B cell (primary cell): Measurements from ENCODE around the gene PGF. TPM values are rescaled to one million over a fixed set of nuclear protein-coding genes. Genes with fewer than 3 reads are reported as not detected.

ENCODE experiments used
- ATAC-seq: fragments of 200-7000 bp; cut with Tn5 transposase; one replicate; pipeline ENCODE4 v1.10.0; 2021; ENCODE audit warnings: low read depth, mild to moderate bottlenecking, moderate number of reproducible peaks, moderate library complexity
- CTCF ChIA-PET: fragments of 350-600 bp; sonication (Branson Sonifier 250); formaldehyde crosslinking; loops from one replicate; lab custom pipeline; 2021; ENCODE audit warnings: antibody characterized with exemption, inconsistent platforms; lab: Charles Lee
- POLR2A ChIA-PET: fragments of 350-600 bp; sonication (Branson Sonifier 250); formaldehyde crosslinking; loops from one replicate; lab custom pipeline; 2021; ENCODE audit warnings: antibody characterized with exemption; lab: Charles Lee
- DNase-seq: peaks from one replicate; pipeline ENCODE4 v3.0.0; 2013
- H2AFZ ChIP-seq: 2 replicates; pipeline ENCODE4 v1.6.1; 2012; ENCODE audit warnings: mild to moderate bottlenecking, low read depth, low read length; ENCODE audit not compliant: insufficient read depth, poor library complexity, severe bottlenecking
- H3K27ac ChIP-seq, 2 donors: 1 replicate in 1 of 2; 2 replicates in 1 of 2; pipeline ENCODE4 v1.5.1; 2012 to 2013; ENCODE audit warnings: low read length in 2 of 2, mild to moderate bottlenecking in 2 of 2, moderate library complexity in 1 of 2
- H3K27me3 ChIP-seq, 4 experiments: fragments of 200-600 bp in 1 of 4; sonication (generic) in 1 of 4; replicated peaks in 1 of 4; 1 replicate in 2 of 4; 2 replicates in 2 of 4; pipeline versions ENCODE4 v1.6.1 to v1.7.0; 2013 to 2016; ENCODE audit warnings: low read length in 3 of 4, mild to moderate bottlenecking in 2 of 4, mixed read lengths in 1 of 4, moderate library complexity in 1 of 4; ENCODE audit not compliant: insufficient read depth in 4 of 4, control insufficient read depth in 3 of 4; ENCODE audit errors: control extremely low read depth in 1 of 4
- H3K36me3 ChIP-seq, 2 experiments: replicated peaks in 1 of 2; 1 replicate in 1 of 2; 2 replicates in 1 of 2; pipeline versions ENCODE4 v1.6.1 to v1.7.1; 2013; ENCODE audit warnings: low read length in 1 of 2; ENCODE audit not compliant: insufficient read depth in 2 of 2, control insufficient read depth in 1 of 2; ENCODE audit errors: control extremely low read depth in 1 of 2, extremely low read depth in 1 of 2
- H3K4me1 ChIP-seq, 2 donors: fragments of 200-600 bp in 1 of 2; sonication (generic) in 1 of 2; 1 replicate in 1 of 2; 2 replicates in 1 of 2; pipeline versions ENCODE4 v1.5.1 to v1.6.1; 2013 to 2017; ENCODE audit warnings: low read length in 2 of 2; ENCODE audit not compliant: control insufficient read depth in 2 of 2, insufficient read depth in 2 of 2
- H3K4me2 ChIP-seq: replicated peaks from 2 replicates; pipeline ENCODE3; 2012; ENCODE audit warnings: mild to moderate bottlenecking, low read depth, low read length; ENCODE audit not compliant: poor library complexity, severe bottlenecking
- H3K4me3 ChIP-seq, 5 experiments: fragments of 200-600 bp in 1 of 5; sonication (generic) in 1 of 5; 1 replicate in 3 of 5; 2 replicates in 2 of 5; pipeline versions ENCODE4 v1.5.1 to v1.7.0; 2011 to 2016; ENCODE audit warnings: low read length in 4 of 5, mild to moderate bottlenecking in 4 of 5, low read depth in 2 of 5, control low read depth in 1 of 5, moderate library complexity in 1 of 5; ENCODE audit not compliant: insufficient read depth in 1 of 5; ENCODE audit errors: control extremely low read depth in 1 of 5, extremely low read depth in 1 of 5
- H3K79me2 ChIP-seq: fragments of 200-600 bp; sonication (generic); one replicate; pipeline ENCODE4 v1.6.0; 2016; ENCODE audit warnings: low read length; ENCODE audit not compliant: control insufficient read depth, insufficient read depth
- H3K9ac ChIP-seq: fragments of 200-600 bp; sonication (generic); 2 replicates; pipeline ENCODE4 v1.6.1; 2017; ENCODE audit warnings: mild to moderate bottlenecking, low read length, moderate library complexity
- H3K9me3 ChIP-seq, 3 donors: one replicate each; pipeline versions ENCODE4 v1.6.1 to v1.7.1; 2013; ENCODE audit warnings: low read length in 2 of 3; ENCODE audit not compliant: control insufficient read depth in 2 of 3, insufficient read depth in 1 of 3; ENCODE audit errors: control extremely low read depth in 1 of 3
- H4K20me1 ChIP-seq: 2 replicates; pipeline ENCODE4 v1.6.0; 2012; ENCODE audit warnings: mild to moderate bottlenecking, low read length; ENCODE audit not compliant: insufficient read depth, control insufficient read depth, poor library complexity, severe bottlenecking
- H3K27ac Mint-ChIP-seq: one replicate; pipeline ENCODE4 v1.8.0; 2021; ENCODE audit warnings: mixed read lengths
- H3K27me3 Mint-ChIP-seq: one replicate; pipeline ENCODE4 v1.8.0; 2021; ENCODE audit warnings: mixed read lengths
- H3K4me1 Mint-ChIP-seq: one replicate; pipeline ENCODE4 v1.8.0; 2021; ENCODE audit warnings: mixed read lengths
- H3K4me3 Mint-ChIP-seq: one replicate; pipeline ENCODE4 v1.8.0; 2021; ENCODE audit warnings: mixed read lengths
- H3K9me3 Mint-ChIP-seq: one replicate; pipeline ENCODE4 v1.8.0; 2022; ENCODE audit warnings: mixed read lengths; ENCODE audit not compliant: insufficient read depth
- CTCF ChIP-seq: fragments of 200-600 bp; IDR thresholded peaks from one replicate; pipeline ENCODE4 v1.8.0; 2022; ENCODE audit warnings: antibody characterized with exemption, mild to moderate bottlenecking
- EZH2 ChIP-seq: IDR thresholded peaks from 2 replicates; pipeline ENCODE4 v1.6.1; 2012; ENCODE audit warnings: borderline replicate concordance, low read depth, mild to moderate bottlenecking, moderate library complexity, low read length; ENCODE audit not compliant: insufficient read depth, poor library complexity, severe bottlenecking
- WGBS: methylation state at CpG from one replicate; pipeline ENCODE4 v1.1.5; 2013; ENCODE audit warnings: missing lambda C conversion rate; ENCODE audit not compliant: insufficient coverage; 5-methylcytosine and 5-hydroxymethylcytosine counted together
- intact Hi-C: fragments of 100-400 bp; cut with micrococcal nuclease; formaldehyde crosslinking; loops from one replicate; pipeline ENCODE4 v1.10.0; 2022
- polyA plus RNA-seq: library from polyadenylated mRNA; depleted of rRNA; stranded (reverse); fragments of >200 nt; gene quantifications from 2 replicates; pipeline ENCODE4 v1.2.3, GENCODE V29; 2012
- total RNA-seq, 2 donors: library from RNA; stranded (reverse); fragments of 120-200 nt in 1 of 2; gene quantifications; 1 replicate in 1 of 2; 2 replicates in 1 of 2; pipeline versions ENCODE4 v1.2.3 to v1.2.4, GENCODE V29; 2013 to 2022

PGF gene
- total and polyA plus RNA-seq, 2 donors (not counting 1 experiment from before 2014, with no cell fraction given): 0.07 to 0.47 TPM

- Histone ChIP-seq H3K79me2 (no peaks in the 10 kb centered on the region), H3K4me3 (no peak overlapping the region), H3K27me3 (peaks cover 0 to 3% (median 0%) of the 10 kb centered on the region in 4 experiments), H3K27ac (no peak overlapping the region), H3K4me2 (no peak overlapping the region), H3K9ac (no peak overlapping the region), H3K36me3 (no peaks in the 10 kb centered on the region), H3K4me1 (peaks cover 16 to 20% of the 10 kb centered on the region in 2 donors), H4K20me1 (no peaks in the 10 kb centered on the region), H3K9me3 (no peaks in the 10 kb centered on the region), H2AFZ (no peak overlapping the region)
- 92% methylated on average over 8 of the region's 13 CpGs for WGBS
- peaks cover 19% of the 10 kb centered on the region for H3K4me1 Mint-ChIP-seq
- peaks cover 3% of the 10 kb centered on the region for H3K27me3 Mint-ChIP-seq
- intact Hi-C loops: loop anchor here (10.0 kb wide), 1 partner anchor 357 kb away; no protein-coding TSS in a partner anchor
- ChIA-PET POLR2A (no interaction called here), CTCF (interaction anchor here (0.9 to 6.7 kb wide), 11 partner anchors 10 to 356 kb away, joined by 3 to 71 read pairs (median 5); no protein-coding TSS in a partner anchor)
- H3K4me3 Mint-ChIP-seq: no peak overlapping the region
- ATAC-seq (no peak), DNase-seq (no peak)
- no peak overlapping the region for H3K27ac Mint-ChIP-seq
- TF ChIP-seq CTCF (no peak), EZH2 (no peak)
- no peaks in the 10 kb centered on the region for H3K9me3 Mint-ChIP-seq
These were observed 7.8 kb downstream of the PGF start for GRCh38 chr14:74947353-74948227.
